Endodermal cell (in vitro differentiated cells): ENCODE data around the gene TEDC2. TPM values are rescaled to one million over a fixed set of nuclear protein-coding genes. Genes with fewer than 3 reads are reported as not detected.
A peak's percentile ranks its signal among the peaks of the same experiment; 100 is the strongest.

ENCODE experiments used
- DNase-seq: peaks from one replicate; pipeline ENCODE4 v3.0.0-alpha.2; 2017
- H3K27ac ChIP-seq: 2 replicates; pipeline ENCODE4 v1.5.1; 2013; ENCODE audit warnings: mild to moderate bottlenecking, low read depth, low read length, moderate library complexity
- H3K27me3 ChIP-seq: 2 replicates; pipeline ENCODE4 v1.6.1; 2013; ENCODE audit warnings: mild to moderate bottlenecking, low read length, moderate library complexity; ENCODE audit not compliant: insufficient read depth, control insufficient read depth, poor library complexity, severe bottlenecking
- H3K36me3 ChIP-seq: 2 replicates; pipeline ENCODE4 v1.7.0; 2013; ENCODE audit warnings: mild to moderate bottlenecking, low read length, moderate library complexity; ENCODE audit not compliant: control insufficient read depth, insufficient read depth
- H3K4me1 ChIP-seq: one replicate; pipeline ENCODE4 v1.7.0; 2013; ENCODE audit warnings: low read length; ENCODE audit not compliant: control insufficient read depth, insufficient read depth
- H3K4me3 ChIP-seq: 2 replicates; pipeline ENCODE4 v1.5.1; 2013; ENCODE audit warnings: mild to moderate bottlenecking, low read length, moderate library complexity
- H3K9ac ChIP-seq: 2 replicates; pipeline ENCODE4 v1.6.1; 2013; ENCODE audit warnings: mild to moderate bottlenecking, low read length, moderate library complexity; ENCODE audit not compliant: poor library complexity, severe bottlenecking; ENCODE audit errors: extremely low read depth
- H3K9me3 ChIP-seq: 2 replicates; pipeline ENCODE4 v1.6.1; 2013; ENCODE audit warnings: mild to moderate bottlenecking, low read length, moderate library complexity; ENCODE audit not compliant: control insufficient read depth
- H3K27ac Mint-ChIP-seq: 2 replicates; pipeline ENCODE4 v1.8.0; 2020; ENCODE audit warnings: mixed read lengths
- H3K27me3 Mint-ChIP-seq: 2 replicates; pipeline ENCODE4 v1.8.0; 2021; ENCODE audit warnings: mild to moderate bottlenecking, mixed read lengths; ENCODE audit not compliant: insufficient read depth
- H3K36me3 Mint-ChIP-seq: 2 replicates; pipeline ENCODE4 v1.8.0; 2020; ENCODE audit warnings: low read depth, mixed read lengths
- H3K4me1 Mint-ChIP-seq: 2 replicates; pipeline ENCODE4 v1.8.0; 2020; ENCODE audit warnings: mixed read lengths
- H3K4me3 Mint-ChIP-seq: 2 replicates; pipeline ENCODE4 v1.8.0; 2020; ENCODE audit warnings: mild to moderate bottlenecking, moderate library complexity, mixed read lengths
- H3K9me3 Mint-ChIP-seq: 2 replicates; pipeline ENCODE4 v1.8.0; 2020; ENCODE audit warnings: mild to moderate bottlenecking, mixed read lengths
- WGBS, 2 experiments: methylation state at CpG; one replicate each; pipeline versions ENCODE4 v1.1.5 to v1.1.7; 2013; ENCODE audit warnings: missing lambda C conversion rate in 2 of 2, mixed read lengths in 1 of 2; ENCODE audit not compliant: insufficient coverage in 1 of 2, insufficient read length in 1 of 2; 5-methylcytosine and 5-hydroxymethylcytosine counted together
- total RNA-seq, 2 donors: library from RNA; stranded (reverse); fragmentation: NEBNext Ultra II Directional in 1 of 2; extraction: Animal tissue kit (Norgen Biotek cat#: 25700) in 1 of 2; gene quantifications; 2 replicates in 1 of 2; 3 replicates in 1 of 2; pipeline ENCODE4 v1.2.1, GENCODE V29; 2021
- TF ChIP-seq, protein P1 (sequence below): fragments of 200-600 bp; sonication (generic); conservative IDR thresholded peaks from 2 replicates; pipeline ENCODE4 v1.5.0; 2021; ENCODE audit warnings: antibody characterized with exemption, mild to moderate bottlenecking

TEDC2 gene
- total RNA-seq, 2 donors from 2014 or later = 44.0 to 57.6 TPM

- Mint-ChIP-seq H3K9me3 (no peaks in the 10 kb centered on the region), H3K36me3 (peaks cover 6% of the 10 kb centered on the region), H3K4me3 (no peak overlapping the region), H3K4me1 (peaks cover 4% of the 10 kb centered on the region), H3K27me3 (peaks cover 22% of the 10 kb centered on the region), H3K27ac (no peak overlapping the region)
- TF ChIP-seq, protein P1, sequence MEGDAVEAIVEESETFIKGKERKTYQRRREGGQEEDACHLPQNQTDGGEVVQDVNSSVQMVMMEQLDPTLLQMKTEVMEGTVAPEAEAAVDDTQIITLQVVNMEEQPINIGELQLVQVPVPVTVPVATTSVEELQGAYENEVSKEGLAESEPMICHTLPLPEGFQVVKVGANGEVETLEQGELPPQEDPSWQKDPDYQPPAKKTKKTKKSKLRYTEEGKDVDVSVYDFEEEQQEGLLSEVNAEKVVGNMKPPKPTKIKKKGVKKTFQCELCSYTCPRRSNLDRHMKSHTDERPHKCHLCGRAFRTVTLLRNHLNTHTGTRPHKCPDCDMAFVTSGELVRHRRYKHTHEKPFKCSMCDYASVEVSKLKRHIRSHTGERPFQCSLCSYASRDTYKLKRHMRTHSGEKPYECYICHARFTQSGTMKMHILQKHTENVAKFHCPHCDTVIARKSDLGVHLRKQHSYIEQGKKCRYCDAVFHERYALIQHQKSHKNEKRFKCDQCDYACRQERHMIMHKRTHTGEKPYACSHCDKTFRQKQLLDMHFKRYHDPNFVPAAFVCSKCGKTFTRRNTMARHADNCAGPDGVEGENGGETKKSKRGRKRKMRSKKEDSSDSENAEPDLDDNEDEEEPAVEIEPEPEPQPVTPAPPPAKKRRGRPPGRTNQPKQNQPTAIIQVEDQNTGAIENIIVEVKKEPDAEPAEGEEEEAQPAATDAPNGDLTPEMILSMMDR = peak; percentile 76
- peaks cover 15% of the 10 kb centered on the region for H3K4me1 ChIP-seq
- H3K27ac ChIP-seq = no peak overlapping the region
- WGBS, 2 experiments = 89 to 91% methylated on average over 5 to 12 of the region's 12 CpGs
- H3K4me3 ChIP-seq = no peak overlapping the region
- H3K9me3 ChIP-seq = no peaks in the 10 kb centered on the region
- H3K27me3 ChIP-seq = peaks cover 14% of the 10 kb centered on the region
- H3K9ac ChIP-seq = no peak overlapping the region
- H3K36me3 ChIP-seq = peaks cover 6% of the 10 kb centered on the region
- peak; percentile 78 for DNase-seq
These were observed 5.9 kb downstream of the TEDC2 start for GRCh38 chr16:2465653-2466415.

- H3K27ac ChIP-seq = no peak overlapping the region
- no peak overlapping the region for H3K27ac Mint-ChIP-seq
These were observed 7.0 kb downstream of the TEDC2 start for GRCh38 chr16:2466667-2467527.

More at GRCh38 chr16:2466667-2467527, 7.0 kb downstream of the TEDC2 start:
- 93 to 98% methylated on average over 22 to 29 of the region's 29 CpGs for WGBS, 2 experiments
- no peaks in the 10 kb centered on the region for H3K9me3 Mint-ChIP-seq
- peaks cover 6% of the 10 kb centered on the region for H3K36me3 Mint-ChIP-seq
- H3K36me3 ChIP-seq = peaks cover 1% of the 10 kb centered on the region
- peak overlapping the region; percentile 22 for H3K4me3 Mint-ChIP-seq
- no peak overlapping the region for H3K4me3 ChIP-seq
- H3K9me3 ChIP-seq = no peaks in the 10 kb centered on the region
- peaks cover 18% of the 10 kb centered on the region for H3K27me3 ChIP-seq
- TF ChIP-seq, protein P1 = no peak
- DNase-seq = peak; percentile 54
- no peak overlapping the region for H3K9ac ChIP-seq
- H3K4me1 Mint-ChIP-seq = peaks cover 4% of the 10 kb centered on the region
- H3K27me3 Mint-ChIP-seq = peaks cover 24% of the 10 kb centered on the region
- peaks cover 11% of the 10 kb centered on the region for H3K4me1 ChIP-seq
